ENCODE measurements around the gene HCFC1R1.

GRCh38 chr16:2974319-2975056 is 49.3 kb downstream of the HCFC1R1 start:
- no peak for TF ChIP-seq CTCF (IDR thresholded peaks at IDR 0.05)
- no peak for TF ChIP-seq EZH2 (IDR thresholded peaks at IDR 0.05; ENCODE audit: borderline replicate concordance, insufficient read depth, low read depth, low read length, poor library complexity, severe bottlenecking)
